Large intestine (tissue), 3 donors: ENCODE results near the gene CD2AP. TPM values are rescaled to one million over a fixed set of nuclear protein-coding genes. Genes with fewer than 3 reads are reported as not detected.

ENCODE experiments used
- DNase-seq, 2 donors: peaks; one replicate each; pipeline versions ENCODE4 v3.0.0 to v3.0.0-alpha.2; 2013
- H3K27ac ChIP-seq: one replicate; pipeline ENCODE4 v1.5.1; 2013; ENCODE audit warnings: low read length
- H3K27me3 ChIP-seq: 2 replicates; pipeline ENCODE4 v1.6.1; 2013; ENCODE audit warnings: low read length; ENCODE audit not compliant: control insufficient read depth, insufficient read depth
- H3K36me3 ChIP-seq: 2 replicates; pipeline ENCODE4 v1.6.1; 2013; ENCODE audit warnings: low read length; ENCODE audit not compliant: control insufficient read depth, insufficient read depth
- H3K4me1 ChIP-seq: one replicate; pipeline ENCODE4 v1.6.1; 2013; ENCODE audit warnings: low read length; ENCODE audit not compliant: control insufficient read depth, insufficient read depth
- H3K4me3 ChIP-seq: one replicate; pipeline ENCODE4 v1.5.1; 2013; ENCODE audit warnings: low read length
- H3K9me3 ChIP-seq: one replicate; pipeline ENCODE4 v1.6.1; 2013; ENCODE audit warnings: mild to moderate bottlenecking, low read depth, low read length, moderate library complexity; ENCODE audit not compliant: control insufficient read depth
- WGBS: methylation state at CpG from one replicate; pipeline ENCODE4 v1.1.5; 2013; ENCODE audit warnings: low lambda C conversion rate; ENCODE audit not compliant: insufficient coverage; 5-methylcytosine and 5-hydroxymethylcytosine counted together
- polyA plus RNA-seq: library from polyadenylated mRNA; unstranded; fragments of 120-200 nt; gene quantifications from one replicate; pipeline ENCODE4 v1.2.1, GENCODE V29; 2013

CD2AP gene
- polyA plus RNA-seq, 1 donor = 54.1 TPM

DNA sequence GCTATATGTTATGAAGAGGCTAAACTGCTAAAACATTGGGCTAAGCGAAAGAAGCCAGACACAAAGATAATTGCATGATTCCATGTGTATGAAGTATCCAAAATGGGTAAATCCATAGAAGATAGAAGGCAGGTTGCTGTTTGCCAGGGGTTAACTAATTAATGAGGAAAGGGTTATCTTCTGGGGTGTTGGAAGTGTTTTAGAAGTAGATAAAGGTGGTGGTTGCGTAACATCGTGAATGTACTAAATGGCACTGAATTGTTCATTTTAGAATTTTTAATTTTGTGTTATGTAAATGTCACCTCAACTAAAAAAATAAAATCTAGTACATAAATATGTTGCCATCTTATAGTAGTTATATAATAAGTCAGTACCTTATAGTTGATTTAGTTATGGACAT lies 116.4 kb downstream of the CD2AP start:
- Histone ChIP-seq H3K9me3 (no peaks in the 10 kb centered on the region), H3K4me1 (no peaks in the 10 kb centered on the region), H3K27ac (no peak overlapping the region), H3K4me3 (no peak overlapping the region), H3K36me3 (peaks cover 32% of the 10 kb centered on the region), H3K27me3 (no peaks in the 10 kb centered on the region)
- DNase-seq = no peak
- 88% methylated on average over 3 of the region's 3 CpGs for WGBS

- H3K27me3 ChIP-seq = no peaks in the 10 kb centered on the region
- 0% methylated on average over 1 of the region's 1 CpG for WGBS
- no peak overlapping the region for H3K27ac ChIP-seq
- no peaks in the 10 kb centered on the region for H3K4me1 ChIP-seq
- H3K36me3 ChIP-seq = peaks cover 25% of the 10 kb centered on the region
- H3K9me3 ChIP-seq = no peaks in the 10 kb centered on the region
- DNase-seq = peak; percentile 12 to 61
- H3K4me3 ChIP-seq = no peak overlapping the region
Measured at GRCh38 chr6:47595785-47596184, 118.2 kb downstream of the CD2AP start.

DNA sequence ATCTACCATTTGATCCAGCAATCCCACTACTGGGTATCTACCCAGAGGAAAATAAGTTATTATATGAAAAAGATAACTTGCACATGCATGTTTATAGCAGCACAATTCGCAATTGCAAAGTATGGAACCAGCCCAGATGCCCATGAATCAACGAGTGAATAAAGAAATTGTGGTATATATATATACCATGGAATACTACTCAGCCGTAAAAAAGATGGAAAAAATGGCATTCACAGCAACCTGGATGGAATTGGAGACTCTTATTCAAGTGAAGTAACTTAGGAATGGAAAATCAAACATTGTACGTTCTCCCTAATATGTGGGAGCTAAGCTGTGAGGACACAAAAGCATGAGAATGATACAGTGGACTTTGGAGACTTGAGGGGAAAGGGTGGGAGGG lies 120.8 kb downstream of the CD2AP start:
- H3K27me3 ChIP-seq = no peaks in the 10 kb centered on the region
- no peaks in the 10 kb centered on the region for H3K4me1 ChIP-seq
- H3K36me3 ChIP-seq = peaks cover 22% of the 10 kb centered on the region
- no peaks in the 10 kb centered on the region for H3K9me3 ChIP-seq
- no peak overlapping the region for H3K27ac ChIP-seq
- 100% methylated on average over 1 of the region's 4 CpGs for WGBS
- no peak for DNase-seq
- no peak overlapping the region for H3K4me3 ChIP-seq

GRCh38 chr6:47599512-47599911 lies 121.9 kb downstream of the CD2AP start:
- Histone ChIP-seq H3K36me3 (peaks cover 25% of the 10 kb centered on the region), H3K4me1 (no peaks in the 10 kb centered on the region), H3K9me3 (no peaks in the 10 kb centered on the region), H3K4me3 (no peak overlapping the region), H3K27ac (no peak overlapping the region), H3K27me3 (no peaks in the 10 kb centered on the region)
- DNase-seq = no peak
- no CpG with 5 or more reads among the region's 1 CpG for WGBS

DNA sequence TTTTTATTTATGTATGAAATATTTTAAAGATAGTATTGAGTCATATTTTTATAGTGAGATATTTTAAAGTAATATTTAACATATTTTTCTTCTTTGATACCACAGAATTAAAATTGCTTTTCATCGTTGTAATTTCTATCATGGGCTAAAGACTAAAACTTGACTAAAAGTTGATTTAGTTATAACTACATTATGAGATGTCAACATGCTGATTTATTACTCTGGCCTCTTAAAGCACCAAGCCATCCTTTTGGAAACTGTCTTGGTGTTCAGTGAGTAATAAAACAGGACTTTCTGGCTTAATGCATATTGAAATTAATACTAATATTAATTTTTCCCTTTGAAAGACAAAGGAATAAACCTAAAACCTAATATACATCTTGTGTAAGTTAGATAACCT lies 125.6 kb downstream of the CD2AP start:
- peaks cover 16% of the 10 kb centered on the region for H3K36me3 ChIP-seq
- H3K4me3 ChIP-seq = no peak overlapping the region
- no peaks in the 10 kb centered on the region for H3K4me1 ChIP-seq
- DNase-seq = no peak
- WGBS = 100% methylated on average over 1 of the region's 1 CpG
- no peaks in the 10 kb centered on the region for H3K9me3 ChIP-seq
- no peak overlapping the region for H3K27ac ChIP-seq
- H3K27me3 ChIP-seq = no peaks in the 10 kb centered on the region

- Histone ChIP-seq H3K4me1 (no peaks in the 10 kb centered on the region), H3K27ac (no peak overlapping the region), H3K9me3 (no peaks in the 10 kb centered on the region), H3K27me3 (no peaks in the 10 kb centered on the region), H3K36me3 (peaks cover 19% of the 10 kb centered on the region), H3K4me3 (no peak overlapping the region)
- DNase-seq = no peak
- WGBS = 96% methylated on average over 3 of the region's 4 CpGs
Measured at GRCh38 chr6:47603995-47604394, 126.4 kb downstream of the CD2AP start.

- DNase-seq = no peak
- peaks cover 32% of the 10 kb centered on the region for H3K36me3 ChIP-seq
- H3K4me3 ChIP-seq = no peak overlapping the region
- H3K9me3 ChIP-seq = peaks cover 3% of the 10 kb centered on the region
- no peaks in the 10 kb centered on the region for H3K27me3 ChIP-seq
- H3K27ac ChIP-seq = no peak overlapping the region
- 100% methylated on average over 1 of the region's 12 CpGs for WGBS
- no peaks in the 10 kb centered on the region for H3K4me1 ChIP-seq
Measured at GRCh38 chr6:47621838-47622449, 144.4 kb downstream of the CD2AP start.

DNA sequence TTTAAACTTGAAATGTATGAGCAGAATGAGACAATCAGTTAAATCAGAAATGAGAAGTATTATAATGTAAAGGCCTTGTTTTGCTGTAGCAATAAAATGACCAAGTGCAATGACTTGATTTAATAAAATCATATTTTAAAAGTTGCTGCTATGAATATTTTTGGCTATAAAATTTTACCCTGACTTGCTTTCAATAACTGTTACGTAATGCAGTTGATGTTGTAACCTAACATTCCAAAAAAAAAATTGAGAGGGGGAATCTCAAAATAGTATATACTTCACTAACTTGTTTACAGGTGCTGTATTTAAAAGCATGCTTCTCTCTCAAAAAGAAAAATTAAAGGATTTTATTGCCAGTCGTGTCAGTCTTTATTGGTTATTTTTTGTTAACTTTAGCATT lies 149.2 kb downstream of the CD2AP start:
- Histone ChIP-seq H3K27me3 (no peaks in the 10 kb centered on the region), H3K9me3 (peaks cover 3% of the 10 kb centered on the region), H3K36me3 (peaks cover 11% of the 10 kb centered on the region), H3K4me3 (no peak overlapping the region), H3K4me1 (peaks cover 12% of the 10 kb centered on the region), H3K27ac (no peak overlapping the region)
- no peak for DNase-seq
- WGBS = 50% methylated on average over 2 of the region's 2 CpGs

DNA sequence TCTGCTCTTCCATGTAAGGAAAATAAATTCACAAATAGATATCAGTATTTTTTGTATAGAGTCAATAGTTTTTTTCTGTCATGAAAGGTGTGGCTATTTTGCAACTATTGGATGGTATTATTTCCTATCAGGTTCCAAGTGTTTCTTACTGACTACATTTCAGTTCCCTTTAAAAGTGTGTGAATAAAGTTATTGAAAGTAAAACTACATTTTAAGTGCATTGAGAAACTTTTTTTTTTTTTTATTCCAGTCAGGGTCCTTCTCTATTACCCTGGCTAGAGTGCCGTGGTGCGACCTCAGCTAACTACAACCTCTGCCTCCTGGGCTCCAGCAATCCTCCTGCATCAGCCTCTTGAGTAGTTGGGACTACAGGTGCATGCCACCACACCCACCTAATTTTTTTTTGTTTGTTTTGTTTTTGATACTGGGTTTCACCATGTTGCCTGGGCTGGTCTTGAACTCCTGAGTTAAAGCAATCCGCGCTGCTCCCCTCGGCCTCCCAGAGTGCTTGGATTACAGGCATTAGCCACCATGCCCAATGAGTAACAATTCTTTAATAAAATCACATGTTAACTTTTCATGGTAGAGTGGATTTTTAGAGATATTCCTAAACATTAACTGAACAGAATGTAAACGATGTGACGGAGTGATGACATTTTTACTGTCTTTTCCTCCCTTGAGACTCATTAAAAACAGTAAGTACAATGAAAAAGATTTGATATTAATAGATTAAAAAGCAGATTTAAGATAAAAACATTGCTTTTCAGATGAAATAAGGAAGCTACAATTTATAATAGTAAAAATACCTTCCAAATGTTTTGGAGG lies 151.1 kb downstream of the CD2AP start:
- peaks cover 18% of the 10 kb centered on the region for H3K4me1 ChIP-seq
- no CpG with 5 or more reads among the region's 7 CpGs for WGBS
- DNase-seq = no peak
- H3K9me3 ChIP-seq = no peaks in the 10 kb centered on the region
- H3K27ac ChIP-seq = no peak overlapping the region
- H3K4me3 ChIP-seq = no peak overlapping the region
- no peaks in the 10 kb centered on the region for H3K36me3 ChIP-seq
- H3K27me3 ChIP-seq = no peaks in the 10 kb centered on the region

GRCh38 chr6:47629954-47630353 lies 152.4 kb downstream of the CD2AP start:
- no CpG with 5 or more reads among the region's 4 CpGs for WGBS
- Histone ChIP-seq H3K27ac (no peak overlapping the region), H3K4me1 (peaks cover 24% of the 10 kb centered on the region), H3K9me3 (no peaks in the 10 kb centered on the region), H3K4me3 (no peak overlapping the region), H3K27me3 (no peaks in the 10 kb centered on the region), H3K36me3 (no peaks in the 10 kb centered on the region)
- no peak for DNase-seq

- no peaks in the 10 kb centered on the region for H3K36me3 ChIP-seq
- no peaks in the 10 kb centered on the region for H3K27me3 ChIP-seq
- no peaks in the 10 kb centered on the region for H3K9me3 ChIP-seq
- H3K4me3 ChIP-seq = no peak overlapping the region
- DNase-seq = no peak
- no peak overlapping the region for H3K27ac ChIP-seq
- WGBS = 40% methylated on average over 1 of the region's 3 CpGs
- H3K4me1 ChIP-seq = peaks cover 28% of the 10 kb centered on the region
Measured at GRCh38 chr6:47630587-47630986, 153.0 kb downstream of the CD2AP start.
